ENCODE data around the gene GH2. TPM values are rescaled to one million over a fixed set of nuclear protein-coding genes. Genes with fewer than 3 reads are reported as not detected.
"Not testable (repeated sequence)": the region's sequence is repeated elsewhere in the genome, so short reads cannot be mapped to it uniquely, and the experiment has no call there.

GH2 gene
- total RNA-seq, 1 donor from 2014 or later = not detected

DNA sequence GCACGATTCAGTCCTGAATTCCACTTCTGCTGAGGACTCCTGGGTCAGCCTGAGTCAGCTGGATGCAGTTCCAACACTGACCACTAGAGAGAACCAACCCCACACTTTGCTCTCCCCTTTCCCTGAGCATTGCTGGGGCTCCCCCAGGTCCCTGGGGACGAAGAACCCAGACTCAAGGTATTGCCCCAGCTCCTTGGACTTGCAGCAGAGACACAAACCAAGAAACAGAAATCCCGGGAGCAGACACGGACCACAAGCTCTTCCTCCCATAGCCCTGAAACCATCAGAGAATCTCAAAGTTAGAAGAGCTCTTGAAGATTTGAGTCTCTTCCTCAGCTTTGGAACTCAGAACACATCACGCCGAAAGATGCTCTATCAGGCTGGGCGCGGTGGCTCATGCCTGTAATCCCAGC is 37.6 kb upstream of the GH2 start:
- H3K36me3 Mint-ChIP-seq = no peaks in the 10 kb centered on the region
- no peak overlapping the region for H3K4me3 Mint-ChIP-seq
- H3F3A ChIP-seq (ENCODE audit: low read depth) = peaks cover 6% of the 10 kb centered on the region
- H3K9ac ChIP-seq = no peak overlapping the region
- peak overlapping the region; percentile 89 for H2AFZ ChIP-seq (replicated peaks)
- H3K9me3 ChIP-seq (ENCODE audit: low read depth) = no peaks in the 10 kb centered on the region
- no peak overlapping the region for H3K4me2 ChIP-seq
- peaks cover 4% of the 10 kb centered on the region for H3K27me3 ChIP-seq
- H4K20me1 ChIP-seq (ENCODE audit: low read depth) = no peaks in the 10 kb centered on the region
- no peak overlapping the region for H3K4me3 ChIP-seq
- no peak for TF ChIP-seq EZH2phosphoT487 (IDR thresholded peaks at IDR 0.05)
- TF ChIP-seq, protein P1, sequence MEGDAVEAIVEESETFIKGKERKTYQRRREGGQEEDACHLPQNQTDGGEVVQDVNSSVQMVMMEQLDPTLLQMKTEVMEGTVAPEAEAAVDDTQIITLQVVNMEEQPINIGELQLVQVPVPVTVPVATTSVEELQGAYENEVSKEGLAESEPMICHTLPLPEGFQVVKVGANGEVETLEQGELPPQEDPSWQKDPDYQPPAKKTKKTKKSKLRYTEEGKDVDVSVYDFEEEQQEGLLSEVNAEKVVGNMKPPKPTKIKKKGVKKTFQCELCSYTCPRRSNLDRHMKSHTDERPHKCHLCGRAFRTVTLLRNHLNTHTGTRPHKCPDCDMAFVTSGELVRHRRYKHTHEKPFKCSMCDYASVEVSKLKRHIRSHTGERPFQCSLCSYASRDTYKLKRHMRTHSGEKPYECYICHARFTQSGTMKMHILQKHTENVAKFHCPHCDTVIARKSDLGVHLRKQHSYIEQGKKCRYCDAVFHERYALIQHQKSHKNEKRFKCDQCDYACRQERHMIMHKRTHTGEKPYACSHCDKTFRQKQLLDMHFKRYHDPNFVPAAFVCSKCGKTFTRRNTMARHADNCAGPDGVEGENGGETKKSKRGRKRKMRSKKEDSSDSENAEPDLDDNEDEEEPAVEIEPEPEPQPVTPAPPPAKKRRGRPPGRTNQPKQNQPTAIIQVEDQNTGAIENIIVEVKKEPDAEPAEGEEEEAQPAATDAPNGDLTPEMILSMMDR (IDR thresholded peaks at IDR 0.05) = peak; percentile 85
- H3K27ac Mint-ChIP-seq = no peak overlapping the region
- H3K27ac ChIP-seq = no peak overlapping the region
- H3K4me1 ChIP-seq = no peaks in the 10 kb centered on the region
- H3K36me3 ChIP-seq = no peaks in the 10 kb centered on the region
- H3K27me3 Mint-ChIP-seq (ENCODE audit: insufficient read depth, low read depth) = peaks cover 13% of the 10 kb centered on the region
- no peaks in the 10 kb centered on the region for H3K9me3 Mint-ChIP-seq
- H3K4me1 Mint-ChIP-seq = peaks cover 11% of the 10 kb centered on the region
- H3K79me2 ChIP-seq (ENCODE audit: low read depth) = no peaks in the 10 kb centered on the region
- DNase-seq (ENCODE audit: low spot score) = peak; percentile 75

DNA sequence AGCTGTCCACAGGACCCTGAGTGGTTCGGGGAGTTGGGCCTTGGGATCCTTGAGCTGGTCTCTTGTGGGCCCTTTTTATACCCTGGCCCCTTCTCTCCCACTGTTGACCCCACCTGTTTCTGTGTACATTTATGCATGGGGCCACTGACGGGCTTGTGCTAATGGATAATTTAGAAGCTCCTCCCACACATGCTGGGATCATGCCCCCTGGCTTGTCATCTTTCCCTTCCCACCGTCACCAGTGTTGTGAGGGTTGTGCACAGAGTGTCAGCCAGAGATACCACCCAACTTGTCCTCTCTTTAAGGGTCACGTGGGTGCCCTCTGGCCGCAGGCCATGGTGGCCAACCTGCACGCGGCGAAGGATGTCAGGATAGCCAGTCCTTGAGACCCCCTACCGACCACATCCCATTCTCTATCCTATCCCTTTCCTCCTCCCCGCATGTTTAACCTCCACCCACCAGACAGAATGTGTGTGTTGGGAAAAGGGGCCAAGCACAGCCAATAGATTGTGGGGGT is 37.1 kb upstream of the GH2 start, which contains the start of gene GH1:
TSS of gene GH1 (minus strand) at position 51 of the 517 bp plus-strand sequence. CDS start 63 bp downstream, outside the sequence.
- not testable (repeated sequence) for H3K79me2 ChIP-seq (ENCODE audit: low read depth); DNase-seq (ENCODE audit: low spot score); H3K36me3 ChIP-seq; H3K4me1 ChIP-seq; H3K9ac ChIP-seq; H3K9me3 Mint-ChIP-seq; H3K27ac ChIP-seq; H3K4me3 Mint-ChIP-seq; H3K9me3 ChIP-seq (ENCODE audit: low read depth); H3F3A ChIP-seq (ENCODE audit: low read depth); H3K27ac Mint-ChIP-seq; H3K4me3 ChIP-seq; H3K36me3 Mint-ChIP-seq; H4K20me1 ChIP-seq (ENCODE audit: low read depth); H3K27me3 ChIP-seq
- Mint-ChIP-seq H3K27me3 (ENCODE audit: insufficient read depth, low read depth) (peaks cover 13% of the 10 kb centered on the region), H3K4me1 (peaks cover 11% of the 10 kb centered on the region)
- Histone ChIP-seq H2AFZ (replicated peaks) (peak within 1 kb of the TSS; percentile 89), H3K4me2 (peak within 1 kb of the TSS; percentile 49)

DNA sequence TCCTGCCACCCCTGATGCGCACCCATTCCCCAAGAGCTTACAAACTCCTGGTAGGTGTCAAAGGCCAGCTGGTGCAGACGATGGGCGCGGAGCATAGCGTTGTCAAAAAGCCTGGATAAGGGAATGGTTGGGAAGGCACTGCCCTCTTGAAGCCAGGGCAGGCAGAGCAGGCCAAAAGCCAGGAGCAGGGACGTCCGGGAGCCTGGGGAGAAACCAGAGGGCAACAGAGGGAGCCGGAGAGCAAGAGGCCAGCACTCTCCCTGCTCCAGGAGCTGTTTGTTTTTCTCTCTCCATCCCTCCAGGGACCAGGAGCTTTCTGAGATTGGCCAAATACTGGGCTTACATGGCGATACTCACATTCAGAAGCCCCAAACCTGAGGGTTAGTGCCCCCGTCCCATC is 36.6 kb upstream of the GH2 start:
- H3K27ac ChIP-seq = no peak overlapping the region
- H3K9me3 ChIP-seq (ENCODE audit: low read depth) = no peaks in the 10 kb centered on the region
- Mint-ChIP-seq H3K27ac (no peak overlapping the region), H3K36me3 (no peaks in the 10 kb centered on the region), H3K9me3 (no peaks in the 10 kb centered on the region), H3K4me3 (no peak overlapping the region), H3K27me3 (ENCODE audit: insufficient read depth, low read depth) (peaks cover 13% of the 10 kb centered on the region), H3K4me1 (peaks cover 11% of the 10 kb centered on the region)
- peaks cover 6% of the 10 kb centered on the region for H3F3A ChIP-seq (ENCODE audit: low read depth)
- TF ChIP-seq EZH2phosphoT487 (IDR thresholded peaks at IDR 0.05) (no peak), EZH2 (IDR thresholded peaks at IDR 0.05) (no peak)
- TF ChIP-seq, protein P1 (IDR thresholded peaks at IDR 0.05) = peak; percentile 40
- peak; percentile 62 for DNase-seq (ENCODE audit: low spot score)
- peak overlapping the region; percentile 85 for H2AFZ ChIP-seq (replicated peaks)
- no peak overlapping the region for H3K9ac ChIP-seq
- no peaks in the 10 kb centered on the region for H4K20me1 ChIP-seq (ENCODE audit: low read depth)
- H3K4me2 ChIP-seq = peak overlapping the region; percentile 49
- peaks cover 4% of the 10 kb centered on the region for H3K27me3 ChIP-seq
- H3K36me3 ChIP-seq = no peaks in the 10 kb centered on the region
- no peaks in the 10 kb centered on the region for H3K4me1 ChIP-seq
- H3K4me3 ChIP-seq = no peak overlapping the region
- H3K79me2 ChIP-seq (ENCODE audit: low read depth) = no peaks in the 10 kb centered on the region

DNA sequence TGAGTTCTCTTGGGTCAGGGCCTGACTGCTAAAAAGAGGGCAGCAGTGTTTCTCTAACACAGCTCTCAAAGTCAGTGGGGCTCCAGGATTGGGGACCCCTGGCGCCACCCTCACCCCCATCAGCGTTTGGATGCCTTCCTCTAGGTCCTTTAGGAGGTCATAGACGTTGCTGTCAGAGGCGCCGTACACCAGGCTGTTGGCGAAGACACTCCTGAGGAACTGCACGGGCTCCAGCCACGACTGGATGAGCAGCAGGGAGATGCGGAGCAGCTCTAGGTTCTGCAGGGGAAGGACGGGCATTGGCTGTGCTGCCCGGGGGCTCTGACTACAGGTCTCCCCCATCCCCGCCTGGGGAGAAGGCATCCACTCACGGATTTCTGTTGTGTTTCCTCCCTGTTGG is 35.9 kb upstream of the GH2 start:
- DNase-seq (ENCODE audit: low spot score) = no peak
- H3K27ac ChIP-seq = no peak overlapping the region

DNA sequence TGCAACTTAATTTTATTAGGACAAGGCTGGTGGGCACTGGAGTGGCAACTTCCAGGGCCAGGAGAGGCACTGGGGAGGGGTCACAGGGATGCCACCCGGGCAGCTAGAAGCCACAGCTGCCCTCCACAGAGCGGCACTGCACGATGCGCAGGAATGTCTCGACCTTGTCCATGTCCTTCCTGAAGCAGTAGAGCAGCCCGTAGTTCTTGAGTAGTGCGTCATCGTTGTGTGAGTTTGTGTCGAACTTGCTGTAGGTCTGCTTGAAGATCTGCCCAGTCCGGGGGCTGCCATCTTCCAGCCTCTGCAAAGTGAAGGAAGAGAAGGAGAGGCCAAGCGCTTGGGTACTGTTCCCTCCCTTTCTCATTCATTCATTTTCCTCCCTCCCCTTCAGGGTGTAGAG is 35.5 kb upstream of the GH2 start:
- H4K20me1 ChIP-seq (ENCODE audit: low read depth); H3K4me1 Mint-ChIP-seq; H3F3A ChIP-seq (ENCODE audit: low read depth); H3K27me3 ChIP-seq; H3K27ac Mint-ChIP-seq; H3K9me3 Mint-ChIP-seq; H3K4me1 ChIP-seq; H3K27ac ChIP-seq; H3K9me3 ChIP-seq (ENCODE audit: low read depth); DNase-seq (ENCODE audit: low spot score); H3K9ac ChIP-seq; H3K4me2 ChIP-seq; H3K4me3 ChIP-seq; H3K4me3 Mint-ChIP-seq; H3K79me2 ChIP-seq (ENCODE audit: low read depth); H3K36me3 Mint-ChIP-seq; H3K36me3 ChIP-seq: not testable (repeated sequence)
- peak overlapping the region; percentile 85 for H2AFZ ChIP-seq (replicated peaks)
- peaks cover 12% of the 10 kb centered on the region for H3K27me3 Mint-ChIP-seq (ENCODE audit: insufficient read depth, low read depth)

More for the DNA sequence above, 35.9 kb upstream of the GH2 start:
- Mint-ChIP-seq H3K4me3 (no peak overlapping the region), H3K9me3 (no peaks in the 10 kb centered on the region), H3K27ac (no peak overlapping the region), H3K4me1 (peaks cover 11% of the 10 kb centered on the region), H3K36me3 (no peaks in the 10 kb centered on the region), H3K27me3 (ENCODE audit: insufficient read depth, low read depth) (peaks cover 13% of the 10 kb centered on the region)
- Histone ChIP-seq H2AFZ (replicated peaks) (peak overlapping the region; percentile 85), H3F3A (ENCODE audit: low read depth) (peaks cover 6% of the 10 kb centered on the region), H4K20me1 (ENCODE audit: low read depth) (no peaks in the 10 kb centered on the region), H3K4me2 (peak overlapping the region; percentile 49), H3K4me1 (no peaks in the 10 kb centered on the region), H3K27me3 (peaks cover 4% of the 10 kb centered on the region), H3K4me3 (no peak overlapping the region), H3K36me3 (no peaks in the 10 kb centered on the region), H3K9me3 (ENCODE audit: low read depth) (no peaks in the 10 kb centered on the region), H3K9ac (no peak overlapping the region), H3K79me2 (ENCODE audit: low read depth) (no peaks in the 10 kb centered on the region)
- TF ChIP-seq, protein P1 (IDR thresholded peaks at IDR 0.05) = no peak
- no peak for TF ChIP-seq EZH2 (IDR thresholded peaks at IDR 0.05)
- TF ChIP-seq EZH2phosphoT487 (IDR thresholded peaks at IDR 0.05) = no peak
